Ureter (tissue), 1 donor: ENCODE results near the gene EXOC7. TPM values are rescaled to one million over a fixed set of nuclear protein-coding genes. Genes with fewer than 3 reads are reported as not detected.

ENCODE experiments used
- DNase-seq: peaks from one replicate; pipeline ENCODE4 v3.0.0-alpha.2; 2020; ENCODE audit warnings: low spot score
- total RNA-seq: library from RNA; stranded (reverse); gene quantifications from one replicate; pipeline ENCODE4 v1.2.4, GENCODE V29; 2023
- donor health status: DM: yes; HTN: yes; CAD: no.

EXOC7 gene
- total RNA-seq, 1 donor from 2014 or later, result 206 TPM

DNA sequence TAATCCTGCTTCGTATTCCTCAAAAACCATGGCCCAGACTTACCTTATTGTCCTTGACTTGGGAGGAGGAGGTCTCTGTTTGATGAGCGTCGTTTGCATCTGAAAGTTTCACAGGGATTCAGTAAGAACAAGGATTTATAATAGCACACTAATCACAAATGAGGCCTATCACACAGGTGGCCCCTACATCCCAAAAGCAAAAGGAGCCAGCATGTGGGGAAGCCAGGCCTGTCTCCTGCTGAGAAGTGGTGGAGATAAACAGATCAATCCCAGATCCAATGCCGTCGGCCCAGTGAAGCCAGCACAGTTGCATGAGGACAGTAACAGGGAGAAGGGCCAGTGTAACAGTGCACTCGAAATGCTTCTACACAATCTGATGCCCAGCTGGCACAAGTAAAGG lies 63.2 kb downstream of the EXOC7 start:
- DNase-seq, result no peak

DNA sequence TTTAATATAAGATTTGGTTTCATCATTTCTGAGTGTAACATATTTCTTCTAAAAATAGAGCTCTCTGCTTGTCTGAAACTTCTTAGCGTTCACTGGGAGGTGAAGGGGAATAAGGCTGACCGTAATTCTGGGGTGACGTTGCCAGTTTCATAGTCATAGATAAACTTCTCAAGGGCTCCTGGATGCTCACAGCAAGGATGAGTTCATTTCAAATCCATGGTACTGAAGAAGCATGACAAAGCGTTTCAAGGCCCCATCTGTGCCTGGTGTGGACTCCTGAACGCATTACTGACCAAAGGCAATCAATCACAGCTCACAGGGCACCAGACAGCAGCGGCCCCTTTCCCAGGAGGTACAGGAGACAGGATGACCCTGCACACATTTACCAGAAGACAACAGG lies 64.5 kb downstream of the EXOC7 start:
- DNase-seq, result no peak

DNA sequence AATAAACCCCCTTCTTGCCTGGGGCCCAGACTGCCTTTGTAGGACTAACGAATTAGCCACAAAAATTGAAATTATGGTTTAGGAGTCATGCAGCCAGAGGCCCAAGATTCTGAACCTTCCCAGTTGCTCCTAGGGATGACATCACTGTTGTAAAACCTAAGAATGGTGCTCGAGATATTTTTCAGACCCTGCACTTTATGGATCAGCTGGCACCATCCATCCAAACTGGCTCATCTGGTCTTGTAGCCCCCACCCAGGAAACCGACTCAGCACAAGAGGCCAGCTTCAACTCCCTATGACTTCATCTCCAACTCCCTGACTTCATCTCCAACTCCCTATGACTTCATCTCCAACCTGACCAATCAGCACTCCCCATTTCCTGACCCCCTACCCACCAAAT lies 65.5 kb downstream of the EXOC7 start:
- no peak for DNase-seq

DNA sequence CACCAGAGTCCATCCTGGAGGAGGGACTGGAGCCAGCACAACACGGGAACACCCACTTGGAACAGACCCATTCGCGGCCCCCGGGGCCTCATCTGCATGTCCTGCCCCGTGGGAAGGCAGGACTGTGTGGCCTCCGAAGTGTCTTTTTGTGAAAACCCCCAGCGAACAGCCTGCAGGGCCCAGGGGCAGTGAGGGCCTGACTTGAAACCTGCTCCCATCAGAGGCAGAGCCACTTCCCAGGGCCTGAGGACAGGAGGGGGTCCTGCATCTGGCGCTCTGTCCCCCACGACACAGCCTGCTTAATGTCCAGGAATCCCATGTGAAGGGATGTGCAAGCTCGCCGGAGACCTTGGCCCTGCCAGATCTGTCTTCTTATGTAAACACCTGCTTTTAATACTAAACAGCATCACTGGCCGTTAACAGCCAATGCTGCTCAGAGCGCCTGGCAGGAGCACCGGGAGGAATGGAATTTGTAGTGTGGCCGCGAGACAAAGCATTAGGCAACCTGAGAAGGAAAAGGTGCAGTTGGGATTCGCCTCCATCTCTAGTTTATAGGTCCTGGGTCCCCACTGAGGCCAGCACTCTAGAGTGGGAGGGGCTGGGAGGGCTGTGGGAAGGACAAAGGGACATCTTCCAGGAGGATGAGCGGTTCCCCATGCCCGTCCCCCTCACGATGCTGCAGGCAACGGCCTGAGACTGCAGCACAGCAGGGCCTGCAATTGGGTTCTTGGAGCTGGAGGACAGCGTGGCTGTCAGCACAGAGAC lies 66.9 kb downstream of the EXOC7 start:
- no peak for DNase-seq

DNA sequence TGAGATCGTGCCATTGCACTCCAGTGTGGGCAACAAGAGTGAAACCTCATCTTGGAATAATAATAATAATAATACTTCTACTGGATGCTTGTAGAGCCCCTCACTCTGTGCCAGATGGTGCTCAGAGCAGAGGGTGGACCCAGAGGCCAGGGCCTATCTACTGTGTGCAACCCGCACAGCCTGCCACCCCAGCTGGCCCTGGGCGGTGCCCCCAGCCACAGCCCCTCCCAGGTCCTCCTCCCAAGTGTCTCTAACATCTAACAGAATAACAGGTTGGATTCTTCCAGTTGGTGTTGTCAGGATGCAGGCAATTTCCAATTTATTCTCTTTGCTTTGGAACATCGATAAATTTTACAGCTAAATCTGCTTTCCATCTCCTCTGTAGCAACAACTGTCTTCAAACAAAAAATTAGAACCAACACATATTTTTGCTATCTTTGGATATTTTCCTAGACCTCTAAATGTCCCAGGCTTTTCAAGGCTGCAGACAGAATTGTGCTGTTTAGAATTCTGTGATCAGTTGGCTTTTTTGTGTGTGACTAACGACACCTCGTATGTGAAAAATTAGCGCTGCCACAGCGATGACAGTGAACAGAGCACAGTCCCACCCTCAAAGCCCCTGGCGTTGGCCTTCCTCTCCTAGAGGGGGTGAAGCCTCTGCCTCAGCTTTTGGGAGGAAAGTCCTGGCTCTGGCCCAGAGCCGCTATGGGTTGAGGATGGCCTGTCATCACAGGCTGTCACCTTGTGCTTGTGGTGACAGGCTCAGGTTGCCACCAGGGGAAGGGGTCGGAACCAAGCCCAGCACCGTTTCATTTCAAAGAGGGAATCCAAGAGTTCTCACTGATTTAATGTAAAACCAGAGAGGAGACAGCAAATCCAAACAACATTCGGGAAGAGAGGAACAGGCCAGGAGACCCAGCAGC lies 68.9 kb downstream of the EXOC7 start:
- DNase-seq, result no peak

DNA sequence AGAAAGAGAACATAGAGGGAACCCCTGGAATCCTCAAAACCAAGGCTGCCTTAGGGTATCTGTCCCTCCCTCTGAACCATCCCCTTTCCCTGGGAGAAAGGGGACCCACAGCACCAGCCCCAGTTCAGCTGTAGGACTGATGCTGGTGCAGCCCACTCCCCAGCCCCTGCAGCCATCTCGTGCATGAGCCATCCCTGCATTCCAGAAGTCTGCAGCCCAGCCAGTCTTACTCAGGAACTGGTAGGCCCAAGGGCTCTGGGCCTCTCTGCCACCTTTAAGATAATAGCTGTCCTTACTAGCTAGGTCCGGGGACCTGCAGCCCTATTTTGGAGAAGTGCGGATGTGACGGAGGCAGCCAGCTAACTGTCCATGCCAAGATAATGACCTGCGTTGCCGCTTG lies 70.4 kb downstream of the EXOC7 start:
- DNase-seq, result no peak

DNA sequence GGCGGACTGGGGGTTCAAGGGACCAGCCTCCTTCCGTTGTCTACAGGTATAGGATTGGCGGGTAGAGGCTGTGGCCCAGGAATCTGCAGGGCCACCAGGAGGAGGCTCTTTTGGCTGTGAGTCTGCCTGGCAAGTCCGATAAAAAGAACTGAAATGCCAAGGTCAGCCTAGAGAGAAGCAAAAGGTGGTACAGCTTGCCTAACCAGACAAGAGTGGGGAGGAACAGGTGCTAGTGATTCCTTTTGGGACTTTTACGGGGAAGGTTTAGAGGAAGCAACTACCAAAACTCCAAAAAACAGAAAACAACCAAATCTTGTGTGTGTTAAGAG lies 70.8 kb downstream of the EXOC7 start:
- no peak for DNase-seq

DNA sequence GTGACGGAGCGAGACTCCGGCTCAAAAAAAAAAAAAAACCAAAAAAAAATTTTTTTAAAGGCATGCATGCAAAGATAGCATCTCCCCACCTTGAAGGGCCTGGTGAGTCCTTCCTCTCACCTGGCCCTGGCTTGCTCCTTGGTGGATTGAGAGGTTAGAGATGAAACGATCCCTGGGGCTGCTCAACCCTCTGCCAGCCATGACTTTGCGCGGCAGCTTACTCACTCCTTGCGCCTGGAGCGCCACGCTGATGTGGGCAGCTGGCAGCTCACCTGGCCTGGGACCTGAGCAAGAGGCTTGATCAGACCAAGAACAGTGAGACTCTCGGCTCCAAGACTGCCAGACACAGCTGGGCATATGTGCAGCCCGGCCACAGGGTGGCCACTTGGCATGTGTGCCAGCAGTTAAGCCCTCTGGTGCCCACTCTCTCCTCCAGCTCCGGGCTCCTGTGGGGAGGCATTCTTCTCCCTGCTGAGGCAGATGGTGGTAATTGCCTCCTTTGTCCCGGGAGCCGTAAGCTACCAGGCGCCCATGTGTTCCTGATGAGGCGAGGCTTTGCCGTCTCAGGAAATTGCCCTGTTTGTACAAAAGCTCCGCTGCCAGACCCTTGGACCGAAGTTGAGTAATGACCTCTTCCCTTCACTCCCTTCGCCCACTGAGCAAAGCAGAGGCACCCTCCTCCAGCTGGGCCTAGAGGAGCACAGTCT lies 71.4 kb downstream of the EXOC7 start:
- DNase-seq, result no peak

Other genes starting within 250 kb of the EXOC7 start
- gene WBP2, start 248.5 kb downstream of the EXOC7 start, total RNA-seq, result 104 TPM
- 44.9 TPM for gene TRIM47, start 225.2 kb downstream of the EXOC7 start, total RNA-seq
- gene TRIM65, start 206.8 kb downstream of the EXOC7 start, total RNA-seq, result 16.2 TPM
- 101 TPM for gene MRPL38, start 198.9 kb downstream of the EXOC7 start, total RNA-seq
- gene FBF1, start 162.7 kb downstream of the EXOC7 start, total RNA-seq, result 19.5 TPM
- gene ACOX1, start 124.6 kb downstream of the EXOC7 start, total RNA-seq, result 119 TPM
- gene TEN1, start 124.5 kb downstream of the EXOC7 start, total RNA-seq, result 23.6 TPM
- 10.7 TPM for gene CDK3, start 102.9 kb downstream of the EXOC7 start, total RNA-seq
- 84.2 TPM for gene EVPL, start 76.5 kb downstream of the EXOC7 start, total RNA-seq
- gene SRP68, start 31.3 kb downstream of the EXOC7 start, total RNA-seq, result 88.0 TPM
- gene GALR2, start 29.0 kb downstream of the EXOC7 start, total RNA-seq, result not detected
- gene ZACN, start 24.6 kb downstream of the EXOC7 start, total RNA-seq, result not detected
- 2.5 TPM for gene FOXJ1, start 37.5 kb upstream of the EXOC7 start, total RNA-seq
- gene RNF157, start 136.7 kb upstream of the EXOC7 start, total RNA-seq, result 4.3 TPM
- gene UBALD2, start 161.6 kb upstream of the EXOC7 start, total RNA-seq, result 89.1 TPM
- 1.9 TPM for gene QRICH2, start 204.5 kb upstream of the EXOC7 start, total RNA-seq